GM18519 (cell line): ENCODE data around the gene RRP15.

Experiments used
- ATAC-seq: cut with Tn5 transposase; IDR thresholded peaks from one replicate; pipeline ENCODE4 v1.9.1; 2021; ENCODE audit warnings: mild to moderate bottlenecking, moderate library complexity; ENCODE audit not compliant: unreplicated experiment, low FRiP score

RRP15 gene

GRCh38 chr1:218357893-218358232, 72.8 kb downstream of the RRP15 start:
- ATAC-seq: no peak

GRCh38 chr1:218361298-218362065, 76.4 kb downstream of the RRP15 start:
- no peak for ATAC-seq

- ATAC-seq: no peak
These were observed 77.5 kb downstream of the RRP15 start for GRCh38 chr1:218362418-218363076.

- ATAC-seq: no peak
These were observed 78.0 kb downstream of the RRP15 start for GRCh38 chr1:218363141-218363540.

GRCh38 chr1:218364028-218364710, 79.1 kb downstream of the RRP15 start:
- ATAC-seq: no peak

GRCh38 chr1:218365226-218365999, 80.3 kb downstream of the RRP15 start:
- ATAC-seq: no peak

GRCh38 chr1:218366322-218367052, 81.4 kb downstream of the RRP15 start:
- no peak for ATAC-seq

- ATAC-seq: no peak
These were observed 82.0 kb downstream of the RRP15 start for GRCh38 chr1:218367118-218367517.

- ATAC-seq: no peak
These were observed 83.6 kb downstream of the RRP15 start for GRCh38 chr1:218368686-218369085.

GRCh38 chr1:218369688-218370511, 84.8 kb downstream of the RRP15 start:
- ATAC-seq: peak; percentile 39

- no peak for ATAC-seq
These were observed 87.0 kb downstream of the RRP15 start for GRCh38 chr1:218371927-218372672.

- no peak for ATAC-seq
These were observed 89.6 kb downstream of the RRP15 start for GRCh38 chr1:218374401-218375353.

GRCh38 chr1:218376722-218377121, 91.6 kb downstream of the RRP15 start:
- ATAC-seq: no peak

GRCh38 chr1:218377143-218377660, 92.1 kb downstream of the RRP15 start:
- ATAC-seq: peak; percentile 84

- ATAC-seq: no peak
These were observed 95.3 kb downstream of the RRP15 start for GRCh38 chr1:218380125-218380977.

- ATAC-seq: no peak
These were observed 97.2 kb downstream of the RRP15 start for GRCh38 chr1:218382261-218382660.
